DOHH2 (cell line): ENCODE data around the gene SEMA4D.

Experiments used
- EZH2phosphoT487 ChIP-seq: fragments of 200-600 bp; sonication (generic); IDR thresholded peaks from 2 replicates; pipeline ENCODE4 v1.6.1; 2017; ENCODE audit warnings: borderline replicate concordance, mild to moderate bottlenecking, antibody characterized with exemption, low read length, moderate library complexity, mixed read lengths
- TF ChIP-seq, protein P1 (sequence below): fragments of 200-600 bp; sonication (generic); IDR thresholded peaks from one replicate; pipeline ENCODE4 v1.5.1; 2014; ENCODE audit warnings: antibody characterized with exemption, mild to moderate bottlenecking, low read depth, low read length; ENCODE audit not compliant: poor library complexity, severe bottlenecking

DNA sequence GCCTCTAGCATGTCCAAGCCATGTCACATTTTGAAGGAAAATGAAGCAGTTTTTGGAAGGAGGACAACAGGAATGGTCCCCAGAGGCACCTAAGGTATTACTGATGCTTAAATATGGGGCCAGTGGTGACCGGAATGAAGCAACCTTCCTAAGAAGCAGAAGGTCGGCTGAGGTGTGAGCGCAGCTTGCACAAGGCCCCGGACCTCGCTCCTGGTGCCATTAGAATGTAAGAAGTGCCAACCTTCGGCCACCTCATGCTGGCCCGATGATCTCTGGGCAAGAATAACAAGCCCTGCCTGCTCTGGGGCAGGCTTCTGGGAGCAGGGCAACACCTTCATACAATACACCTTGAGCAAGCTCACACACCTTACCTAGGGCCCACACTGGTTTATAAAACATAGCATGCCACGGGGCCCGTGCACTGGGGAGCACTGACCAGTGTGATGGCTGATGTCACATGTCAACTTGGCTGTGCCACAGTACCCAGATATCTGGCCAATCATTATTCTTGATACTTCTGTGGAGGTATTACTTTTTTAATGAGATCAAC, 21.9 kb downstream of the SEMA4D start:
- TF ChIP-seq, protein P1, sequence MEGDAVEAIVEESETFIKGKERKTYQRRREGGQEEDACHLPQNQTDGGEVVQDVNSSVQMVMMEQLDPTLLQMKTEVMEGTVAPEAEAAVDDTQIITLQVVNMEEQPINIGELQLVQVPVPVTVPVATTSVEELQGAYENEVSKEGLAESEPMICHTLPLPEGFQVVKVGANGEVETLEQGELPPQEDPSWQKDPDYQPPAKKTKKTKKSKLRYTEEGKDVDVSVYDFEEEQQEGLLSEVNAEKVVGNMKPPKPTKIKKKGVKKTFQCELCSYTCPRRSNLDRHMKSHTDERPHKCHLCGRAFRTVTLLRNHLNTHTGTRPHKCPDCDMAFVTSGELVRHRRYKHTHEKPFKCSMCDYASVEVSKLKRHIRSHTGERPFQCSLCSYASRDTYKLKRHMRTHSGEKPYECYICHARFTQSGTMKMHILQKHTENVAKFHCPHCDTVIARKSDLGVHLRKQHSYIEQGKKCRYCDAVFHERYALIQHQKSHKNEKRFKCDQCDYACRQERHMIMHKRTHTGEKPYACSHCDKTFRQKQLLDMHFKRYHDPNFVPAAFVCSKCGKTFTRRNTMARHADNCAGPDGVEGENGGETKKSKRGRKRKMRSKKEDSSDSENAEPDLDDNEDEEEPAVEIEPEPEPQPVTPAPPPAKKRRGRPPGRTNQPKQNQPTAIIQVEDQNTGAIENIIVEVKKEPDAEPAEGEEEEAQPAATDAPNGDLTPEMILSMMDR = no peak
- no peak for TF ChIP-seq EZH2phosphoT487
